GM03348 (cell line): ENCODE measurements around the gene HOXB2.
A peak's percentile ranks its signal among the peaks of the same experiment; 100 is the strongest.

Source experiments
- DNase-seq: peaks from one replicate; pipeline ENCODE4 v3.0.0; 2012; ENCODE audit warnings: low spot score

Gene HOXB2

GRCh38 chr17:48578616-48579470 is 33.9 kb upstream of the HOXB2 start:
- DNase-seq, result no peak

GRCh38 chr17:48577946-48578615 is 33.2 kb upstream of the HOXB2 start, which contains the start of gene HOXB4:
TSS of gene HOXB4 (minus strand) at chr17:48578350. CDS start at chr17:48578319, 31 bp downstream.
- DNase-seq, result peak; percentile 83

GRCh38 chr17:48577330-48577945 is 32.5 kb upstream of the HOXB2 start:
- DNase-seq, result no peak

GRCh38 chr17:48576479-48577309 is 31.8 kb upstream of the HOXB2 start:
- DNase-seq, result peak; percentile 67

- no peak for DNase-seq
Measured at GRCh38 chr17:48575673-48576478, 31.0 kb upstream of the HOXB2 start.

GRCh38 chr17:48575066-48575582 is 30.2 kb upstream of the HOXB2 start:
- DNase-seq, result no peak

GRCh38 chr17:48574505-48575065 is 29.7 kb upstream of the HOXB2 start:
- DNase-seq, result no peak

- no peak for DNase-seq
Measured at GRCh38 chr17:48571826-48572417, 27.0 kb upstream of the HOXB2 start.

- no peak for DNase-seq
Measured at GRCh38 chr17:48571024-48571818, 26.3 kb upstream of the HOXB2 start.

- DNase-seq, result no peak
Measured at GRCh38 chr17:48570325-48571023, 25.6 kb upstream of the HOXB2 start.

GRCh38 chr17:48569674-48570324 is 24.9 kb upstream of the HOXB2 start:
- DNase-seq, result no peak

- no peak for DNase-seq
Measured at GRCh38 chr17:48569240-48569582, 24.3 kb upstream of the HOXB2 start.

- DNase-seq, result no peak
Measured at GRCh38 chr17:48568499-48569239, 23.8 kb upstream of the HOXB2 start.

- DNase-seq, result no peak
Measured at GRCh38 chr17:48567646-48568354, 22.9 kb upstream of the HOXB2 start.

GRCh38 chr17:48567209-48567608 is 22.3 kb upstream of the HOXB2 start:
- DNase-seq, result no peak

- DNase-seq, result no peak
Measured at GRCh38 chr17:48566717-48567116, 21.8 kb upstream of the HOXB2 start.
